ENCODE data around the gene LOXL4.

Gene LOXL4

DNA sequence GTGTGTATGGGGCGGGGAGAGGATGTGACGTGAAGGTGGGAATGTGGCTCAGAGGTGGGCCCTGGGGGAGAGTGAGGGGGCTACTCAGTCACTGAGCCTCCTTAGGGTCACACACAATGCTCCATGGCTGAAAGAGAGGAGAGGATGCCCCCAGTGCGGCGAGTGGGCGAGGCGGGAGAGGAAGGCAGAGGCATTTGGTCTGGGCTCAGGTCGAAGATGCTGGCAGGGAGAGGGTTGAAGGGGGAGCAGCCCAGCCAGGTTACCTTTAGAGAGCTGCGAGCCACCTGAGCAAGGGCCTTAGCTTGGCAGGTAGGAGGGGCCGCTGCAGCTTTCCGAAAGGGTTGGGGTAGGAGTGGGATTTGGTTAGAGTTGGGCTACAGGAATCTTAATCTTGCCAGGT, 4.7 kb upstream of the LOXL4 start:
- TF ChIP-seq, protein P1, sequence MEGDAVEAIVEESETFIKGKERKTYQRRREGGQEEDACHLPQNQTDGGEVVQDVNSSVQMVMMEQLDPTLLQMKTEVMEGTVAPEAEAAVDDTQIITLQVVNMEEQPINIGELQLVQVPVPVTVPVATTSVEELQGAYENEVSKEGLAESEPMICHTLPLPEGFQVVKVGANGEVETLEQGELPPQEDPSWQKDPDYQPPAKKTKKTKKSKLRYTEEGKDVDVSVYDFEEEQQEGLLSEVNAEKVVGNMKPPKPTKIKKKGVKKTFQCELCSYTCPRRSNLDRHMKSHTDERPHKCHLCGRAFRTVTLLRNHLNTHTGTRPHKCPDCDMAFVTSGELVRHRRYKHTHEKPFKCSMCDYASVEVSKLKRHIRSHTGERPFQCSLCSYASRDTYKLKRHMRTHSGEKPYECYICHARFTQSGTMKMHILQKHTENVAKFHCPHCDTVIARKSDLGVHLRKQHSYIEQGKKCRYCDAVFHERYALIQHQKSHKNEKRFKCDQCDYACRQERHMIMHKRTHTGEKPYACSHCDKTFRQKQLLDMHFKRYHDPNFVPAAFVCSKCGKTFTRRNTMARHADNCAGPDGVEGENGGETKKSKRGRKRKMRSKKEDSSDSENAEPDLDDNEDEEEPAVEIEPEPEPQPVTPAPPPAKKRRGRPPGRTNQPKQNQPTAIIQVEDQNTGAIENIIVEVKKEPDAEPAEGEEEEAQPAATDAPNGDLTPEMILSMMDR (IDR thresholded peaks at IDR 0.05; ENCODE audit: borderline replicate concordance, control extremely low read depth, extremely low read depth, insufficient read depth, missing control alignments): no peak

DNA sequence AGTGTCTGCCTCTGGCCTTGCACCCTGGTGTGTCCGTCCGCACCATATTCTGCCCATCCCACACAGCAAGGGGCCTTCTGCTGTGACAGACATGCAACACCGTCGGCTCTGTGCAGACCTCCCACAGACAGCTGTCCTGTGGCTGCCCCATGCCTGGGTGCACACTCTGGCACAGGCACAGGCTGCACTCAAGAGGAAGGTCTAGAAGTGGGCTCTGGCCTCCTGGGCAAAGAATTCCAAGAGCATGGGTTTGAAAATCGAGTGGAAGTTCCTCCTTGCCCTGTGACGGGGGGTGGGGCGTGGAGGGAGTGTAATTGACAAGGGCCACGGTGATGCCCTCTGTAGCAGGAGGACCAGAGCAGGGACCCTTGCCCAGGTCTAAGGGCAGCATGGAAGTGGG, 4.3 kb upstream of the LOXL4 start:
- no peak for DNase-seq (ENCODE audit: low spot score)
- in situ Hi-C loops (cut with MboI; ENCODE audit: low sequenced_read_pairs, unreplicated experiment): no loop called here
- TF ChIP-seq, protein P1 (IDR thresholded peaks at IDR 0.05; ENCODE audit: borderline replicate concordance, control extremely low read depth, extremely low read depth, insufficient read depth, missing control alignments): no peak

More for the DNA sequence above, 4.7 kb upstream of the LOXL4 start:
- in situ Hi-C loops (cut with MboI; ENCODE audit: low sequenced_read_pairs, unreplicated experiment): no loop called here
- no peak for DNase-seq (ENCODE audit: low spot score)

DNA sequence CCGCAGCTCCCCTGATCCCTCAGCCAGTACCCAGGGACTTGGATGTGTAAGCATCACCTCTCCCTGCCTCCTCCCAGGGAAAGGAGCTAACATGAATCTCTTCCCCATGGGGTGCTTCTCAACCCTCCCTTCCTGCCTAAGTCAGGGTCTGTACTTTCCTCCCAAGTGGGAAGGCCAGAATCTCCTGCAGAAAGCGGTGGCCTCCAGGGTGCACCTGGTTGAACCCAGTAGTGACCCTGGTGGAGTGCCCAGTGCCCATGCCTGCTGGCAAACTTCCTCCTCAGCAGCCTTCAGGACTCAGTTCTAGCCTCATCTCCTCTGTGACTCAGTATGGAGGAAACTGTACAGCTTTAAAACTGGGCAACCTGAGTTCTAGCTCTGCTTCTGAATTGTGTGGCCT, 2.8 kb upstream of the LOXL4 start:
- DNase-seq (ENCODE audit: low spot score): no peak
- in situ Hi-C loops (cut with MboI; ENCODE audit: low sequenced_read_pairs, unreplicated experiment): no loop called here
- TF ChIP-seq, protein P1 (IDR thresholded peaks at IDR 0.05; ENCODE audit: borderline replicate concordance, control extremely low read depth, extremely low read depth, insufficient read depth, missing control alignments): no peak

DNA sequence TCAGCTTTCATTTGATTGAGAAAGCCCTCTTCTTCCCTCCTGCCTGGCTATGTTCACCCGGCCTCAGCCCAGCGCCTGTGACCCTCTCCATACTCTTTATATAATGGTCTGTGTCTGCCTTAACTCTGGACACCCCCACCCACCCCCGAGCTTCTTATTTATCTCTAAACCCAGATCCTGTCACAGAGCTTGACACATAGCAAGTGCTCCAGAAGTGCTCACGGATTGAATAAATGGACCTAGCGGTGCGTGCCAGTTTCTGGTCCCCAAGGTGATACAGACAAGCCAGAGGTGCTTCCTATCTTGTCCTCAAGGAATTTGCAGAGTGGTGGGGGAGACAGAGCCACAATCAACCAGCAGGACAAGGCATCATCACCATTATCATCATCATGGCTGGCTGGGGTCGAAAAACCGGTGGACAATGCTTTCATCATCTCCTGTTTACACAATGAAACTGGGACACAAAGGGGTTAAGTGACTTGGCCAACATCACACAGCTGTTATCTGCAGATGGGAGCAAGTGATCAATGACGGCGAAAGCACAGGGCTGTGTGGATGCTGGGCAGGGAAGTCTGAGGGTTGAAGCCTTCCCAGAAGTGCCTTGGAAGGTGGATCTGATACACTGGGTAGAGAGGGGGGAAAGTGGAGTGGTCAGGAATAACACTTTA, 2.2 kb upstream of the LOXL4 start:
- no peak for DNase-seq (ENCODE audit: low spot score)
- in situ Hi-C loops (cut with MboI; ENCODE audit: low sequenced_read_pairs, unreplicated experiment): no loop called here
- TF ChIP-seq, protein P1 (IDR thresholded peaks at IDR 0.05; ENCODE audit: borderline replicate concordance, control extremely low read depth, extremely low read depth, insufficient read depth, missing control alignments): no peak

DNA sequence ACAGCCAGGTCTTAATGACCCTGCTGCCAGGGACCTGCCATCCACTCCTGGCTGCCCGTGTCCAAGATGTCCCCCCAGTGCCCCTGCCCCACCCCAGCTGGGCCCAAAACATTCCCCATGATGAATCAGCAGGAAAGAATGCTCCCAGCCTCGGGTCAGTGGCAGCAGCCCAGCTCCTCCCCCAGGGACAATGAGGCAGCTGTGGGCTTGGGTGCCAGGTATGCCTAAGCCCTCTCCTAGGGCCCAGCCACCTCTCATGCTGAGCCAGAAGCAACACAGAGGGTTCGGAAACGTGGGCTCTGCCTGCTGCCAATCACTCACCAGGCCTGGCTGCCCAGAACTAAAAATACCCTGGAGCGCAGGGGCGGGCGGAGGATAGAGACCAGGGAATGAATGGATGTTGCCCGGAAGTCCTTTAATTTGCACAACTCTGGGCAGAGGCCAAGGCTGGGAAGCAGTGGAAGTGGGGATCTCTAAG, 1.5 kb upstream of the LOXL4 start:
- DNase-seq (ENCODE audit: low spot score): no peak
- in situ Hi-C loops (cut with MboI; ENCODE audit: low sequenced_read_pairs, unreplicated experiment): no loop called here
- TF ChIP-seq, protein P1 (IDR thresholded peaks at IDR 0.05; ENCODE audit: borderline replicate concordance, control extremely low read depth, extremely low read depth, insufficient read depth, missing control alignments): no peak

DNA sequence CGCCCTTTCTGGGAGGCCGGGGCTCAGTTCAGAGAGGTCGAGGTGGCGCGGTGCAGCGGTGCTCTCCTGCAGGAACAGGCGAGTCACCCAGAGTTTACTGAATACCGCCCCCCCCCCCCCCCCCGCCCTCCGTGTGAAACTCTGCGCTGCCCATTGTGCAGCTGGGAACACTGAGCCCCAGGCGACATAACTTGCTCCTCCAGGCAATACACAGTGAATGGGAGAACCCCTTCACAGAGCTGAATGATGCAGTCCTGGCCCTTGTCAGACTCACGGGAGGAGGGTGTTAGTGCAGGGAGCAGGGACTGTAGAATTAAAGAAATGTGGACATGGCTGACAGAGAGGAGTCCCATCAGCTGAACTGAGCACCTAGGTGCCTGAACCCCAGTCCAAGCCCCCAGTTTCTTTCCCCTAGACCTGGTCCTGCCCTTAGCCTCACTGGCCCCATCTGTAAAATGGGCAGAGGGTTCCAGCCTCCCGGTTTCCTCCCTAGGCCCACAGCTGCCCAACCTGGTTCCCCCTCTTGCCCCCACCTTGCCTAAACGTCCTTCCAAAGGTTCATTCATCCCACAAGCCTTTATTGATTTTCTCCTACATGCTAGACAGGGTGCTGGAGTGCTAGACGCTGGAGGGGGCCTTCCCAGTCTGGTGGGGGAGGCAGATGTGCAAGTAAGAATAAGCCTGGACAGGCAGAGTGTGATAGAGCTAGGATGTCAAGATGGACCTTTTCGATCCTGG, 869 bp upstream of the LOXL4 start:
- in situ Hi-C loops (cut with MboI; ENCODE audit: low sequenced_read_pairs, unreplicated experiment): no loop called here
- TF ChIP-seq, protein P1 (IDR thresholded peaks at IDR 0.05; ENCODE audit: borderline replicate concordance, control extremely low read depth, extremely low read depth, insufficient read depth, missing control alignments): no peak

More for the DNA sequence above, 869 bp upstream of the LOXL4 start:
- DNase-seq (ENCODE audit: low spot score): peak; percentile 51

All from GM13976 (cell line).